Measurements from ENCODE around the gene KIF18A.
"Not testable (repeated sequence)": the region's sequence is repeated elsewhere in the genome, so short reads cannot be mapped to it uniquely, and the experiment has no call there.

KIF18A gene

GRCh38 chr11:28106353-28107043 is 1.5 kb downstream of the KIF18A start:
- DNase-seq = no peak

GRCh38 chr11:28105869-28106268 is 2.1 kb downstream of the KIF18A start:
- DNase-seq = no peak

GRCh38 chr11:28104984-28105383 is 3.0 kb downstream of the KIF18A start:
- DNase-seq = no peak

- no peak for DNase-seq
Observed at GRCh38 chr11:28104425-28104824, 3.5 kb downstream of the KIF18A start.

GRCh38 chr11:28102300-28102699 is 5.7 kb downstream of the KIF18A start:
- not testable (repeated sequence) for DNase-seq

- no peak for DNase-seq
Observed at GRCh38 chr11:28100665-28101064, 7.3 kb downstream of the KIF18A start.

- no peak for DNase-seq
Observed at GRCh38 chr11:28099715-28100114, 8.2 kb downstream of the KIF18A start.

- DNase-seq = no peak
Observed at GRCh38 chr11:28098257-28098656, 9.7 kb downstream of the KIF18A start.

- DNase-seq = no peak
Observed at GRCh38 chr11:28092786-28093185, 15.2 kb downstream of the KIF18A start.

GRCh38 chr11:28090052-28090749 is 17.8 kb downstream of the KIF18A start:
- DNase-seq = no peak

- no peak for DNase-seq
Observed at GRCh38 chr11:28089378-28089777, 18.6 kb downstream of the KIF18A start.

- not testable (repeated sequence) for DNase-seq
Observed at GRCh38 chr11:28087693-28088092, 20.3 kb downstream of the KIF18A start.

GRCh38 chr11:28087192-28087591 is 20.8 kb downstream of the KIF18A start:
- not testable (repeated sequence) for DNase-seq

- DNase-seq = peak; percentile 20
Observed at GRCh38 chr11:28086569-28086968, 21.4 kb downstream of the KIF18A start.

- DNase-seq = no peak
Observed at GRCh38 chr11:28083118-28083517, 24.8 kb downstream of the KIF18A start.

GRCh38 chr11:28077521-28077920 is 30.4 kb downstream of the KIF18A start:
- DNase-seq = no peak

GRCh38 chr11:28072321-28072720 is 35.6 kb downstream of the KIF18A start:
- DNase-seq = peak; percentile 3

- no peak for DNase-seq
Observed at GRCh38 chr11:28071305-28071704, 36.7 kb downstream of the KIF18A start.

GRCh38 chr11:28058333-28058732 is 49.6 kb downstream of the KIF18A start:
- DNase-seq = no peak

GRCh38 chr11:28054821-28055220 is 53.1 kb downstream of the KIF18A start:
- DNase-seq = no peak

- DNase-seq = no peak
Observed at GRCh38 chr11:28049338-28050216, 58.4 kb downstream of the KIF18A start.

GRCh38 chr11:28048812-28049211 is 59.1 kb downstream of the KIF18A start:
- DNase-seq = no peak

GRCh38 chr11:28043930-28044709 is 63.8 kb downstream of the KIF18A start:
- DNase-seq = no peak

All from amniotic stem cell (primary cell).